Esophagus squamous epithelium (tissue), 5 donors: ENCODE measurements around the gene THBS1. TPM values are rescaled to one million over a fixed set of nuclear protein-coding genes. Genes with fewer than 3 reads are reported as not detected.

Experiments used
- DNase-seq: peaks from one replicate; lab custom pipeline; 2025; lab: John Stamatoyannopoulos, UW
- H3K27ac ChIP-seq, 4 donors: fragments of 200-600 bp; sonication (generic); one replicate each; pipeline ENCODE4 v1.5.1; 2016 to 2019; ENCODE audit warnings: mild to moderate bottlenecking in 1 of 4
- H3K27me3 ChIP-seq, 4 donors: fragments of 200-600 bp; sonication (generic); 1 replicate in 3 of 4; 2 replicates in 1 of 4; pipeline versions ENCODE4 v1.5.1 to v1.6.0; 2017 to 2021; ENCODE audit warnings: antibody characterized with exemption in 1 of 4
- H3K36me3 ChIP-seq, 3 donors: fragments of 200-600 bp; sonication (generic); one replicate each; pipeline ENCODE4 v1.5.1; 2016 to 2019
- H3K4me1 ChIP-seq, 3 donors: fragments of 200-600 bp; sonication (generic); one replicate each; pipeline ENCODE4 v1.5.1; 2017 to 2019
- H3K4me3 ChIP-seq, 4 donors: fragments of 200-600 bp; sonication (generic); 1 replicate in 3 of 4; 2 replicates in 1 of 4; pipeline ENCODE4 v1.5.1; 2016 to 2019; ENCODE audit warnings: mild to moderate bottlenecking in 2 of 4, moderate library complexity in 1 of 4
- H3K9me3 ChIP-seq, 3 donors: fragments of 200-600 bp; sonication (generic); one replicate each; pipeline ENCODE4 v1.5.1; 2016 to 2019
- POLR2A ChIP-seq, 4 donors: fragments of 450-650 bp; IDR thresholded peaks; one replicate each; pipeline ENCODE4 v1.6.1; 2017; ENCODE audit warnings: antibody characterized with exemption in 4 of 4, mild to moderate bottlenecking in 4 of 4, moderate library complexity in 3 of 4
- WGBS, 2 donors: methylation state at CpG; one replicate each; pipeline ENCODE4 v1.1.5; 2018; 5-methylcytosine and 5-hydroxymethylcytosine counted together
- intact Hi-C: fragments of 100-400 bp; cut with DNase I; formaldehyde crosslinking; loops from one replicate; pipeline ENCODE4 v1.15.0; 2022
- total RNA-seq, 4 donors: library from RNA; depleted of rRNA; stranded (reverse); fragments of >200 nt; gene quantifications; one replicate each; pipeline ENCODE4 v1.1.0, GENCODE V29; 2016
- TF ChIP-seq, protein P1 (sequence below), 6 experiments: fragments of 450-650 bp in 4 of 6; fragments of 200-600 bp in 2 of 6; sonication (generic) in 2 of 6; IDR thresholded peaks; one replicate each; pipeline ENCODE4 v1.5.1; 2016 to 2019; ENCODE audit warnings: antibody characterized with exemption in 6 of 6, mild to moderate bottlenecking in 4 of 6, moderate library complexity in 4 of 6
- donor health status: DM: yes; HTN: yes; CAD: no.

Gene THBS1
- total RNA-seq, 4 donors from 2014 or later = 6.3 to 110 (median 63.8) TPM

DNA sequence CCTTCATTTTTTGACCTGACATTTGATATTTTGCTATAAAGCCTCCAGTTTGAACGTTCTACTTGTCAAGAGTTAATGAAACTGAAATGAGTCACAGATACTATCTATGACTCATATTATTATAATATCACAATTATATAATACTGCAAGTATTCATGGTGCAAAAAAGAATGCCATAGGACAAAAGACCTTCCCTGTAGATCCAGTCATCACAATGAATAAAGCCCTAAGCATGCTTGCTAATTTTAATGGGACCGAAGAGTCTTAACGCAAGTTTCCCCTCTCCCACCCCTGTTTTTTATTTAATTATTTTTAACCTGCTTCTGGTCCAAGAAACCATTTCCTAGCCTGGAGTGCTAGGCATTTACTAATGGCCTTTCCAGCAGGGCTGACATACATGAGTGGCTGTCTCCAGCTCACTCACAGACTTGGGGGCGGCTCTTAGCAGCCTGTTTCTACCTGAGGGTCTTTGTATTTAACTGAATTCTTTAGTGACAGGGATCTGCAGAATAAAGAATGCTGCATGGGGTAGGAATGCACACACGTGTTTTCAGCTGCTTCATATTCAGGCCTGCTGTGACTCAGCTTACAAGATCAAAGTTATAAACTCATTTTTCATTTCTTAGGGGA is 61.2 kb downstream of the THBS1 start:
- TF ChIP-seq, protein P1, sequence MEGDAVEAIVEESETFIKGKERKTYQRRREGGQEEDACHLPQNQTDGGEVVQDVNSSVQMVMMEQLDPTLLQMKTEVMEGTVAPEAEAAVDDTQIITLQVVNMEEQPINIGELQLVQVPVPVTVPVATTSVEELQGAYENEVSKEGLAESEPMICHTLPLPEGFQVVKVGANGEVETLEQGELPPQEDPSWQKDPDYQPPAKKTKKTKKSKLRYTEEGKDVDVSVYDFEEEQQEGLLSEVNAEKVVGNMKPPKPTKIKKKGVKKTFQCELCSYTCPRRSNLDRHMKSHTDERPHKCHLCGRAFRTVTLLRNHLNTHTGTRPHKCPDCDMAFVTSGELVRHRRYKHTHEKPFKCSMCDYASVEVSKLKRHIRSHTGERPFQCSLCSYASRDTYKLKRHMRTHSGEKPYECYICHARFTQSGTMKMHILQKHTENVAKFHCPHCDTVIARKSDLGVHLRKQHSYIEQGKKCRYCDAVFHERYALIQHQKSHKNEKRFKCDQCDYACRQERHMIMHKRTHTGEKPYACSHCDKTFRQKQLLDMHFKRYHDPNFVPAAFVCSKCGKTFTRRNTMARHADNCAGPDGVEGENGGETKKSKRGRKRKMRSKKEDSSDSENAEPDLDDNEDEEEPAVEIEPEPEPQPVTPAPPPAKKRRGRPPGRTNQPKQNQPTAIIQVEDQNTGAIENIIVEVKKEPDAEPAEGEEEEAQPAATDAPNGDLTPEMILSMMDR (IDR thresholded peaks at IDR 0.05) = no peak
- no peak for TF ChIP-seq POLR2A (IDR thresholded peaks at IDR 0.05)
- Histone ChIP-seq H3K36me3 (no peaks in the 10 kb centered on the region), H3K4me3 (no peak overlapping the region), H3K27me3 (no peaks in the 10 kb centered on the region), H3K27ac (peak overlapping the region in 2 of 4 donors; percentile 46 to 47), H3K9me3 (no peaks in the 10 kb centered on the region), H3K4me1 (peaks cover 0 to 26% (median 6%) of the 10 kb centered on the region in 3 donors)
- WGBS, 2 donors = 21 to 27% methylated on average over 5 of the region's 5 CpGs
- intact Hi-C loops = no loop called here
- no peak for DNase-seq

DNA sequence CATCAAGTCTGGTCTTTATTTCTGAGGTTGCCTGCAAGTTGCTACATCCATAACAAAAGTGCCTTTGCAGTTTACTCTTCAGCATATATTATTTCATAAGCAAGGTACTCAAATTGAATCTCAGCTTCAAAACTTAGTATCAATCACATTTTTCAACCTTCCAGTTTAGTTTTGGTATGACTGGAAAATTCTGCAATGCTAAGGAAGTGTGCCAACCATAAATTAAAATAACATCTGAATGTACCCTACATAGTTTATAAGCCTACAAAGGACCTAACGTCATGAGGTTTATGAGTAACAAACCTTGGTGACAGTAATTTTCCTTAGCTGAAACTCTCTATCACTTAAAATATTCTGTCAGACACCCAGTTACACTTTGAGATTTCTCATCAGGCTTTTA is 62.8 kb downstream of the THBS1 start:
- Histone ChIP-seq H3K27me3 (no peaks in the 10 kb centered on the region), H3K27ac (no peak overlapping the region), H3K4me3 (no peak overlapping the region), H3K36me3 (no peaks in the 10 kb centered on the region), H3K9me3 (no peaks in the 10 kb centered on the region), H3K4me1 (peaks cover 0 to 26% (median 6%) of the 10 kb centered on the region in 3 donors)
- TF ChIP-seq, protein P1 (IDR thresholded peaks at IDR 0.05) = no peak
- TF ChIP-seq POLR2A (IDR thresholded peaks at IDR 0.05) = no peak
- DNase-seq = no peak
- intact Hi-C loops = no loop called here
- 60 to 77% methylated on average over 1 of the region's 1 CpG for WGBS, 2 donors

DNA sequence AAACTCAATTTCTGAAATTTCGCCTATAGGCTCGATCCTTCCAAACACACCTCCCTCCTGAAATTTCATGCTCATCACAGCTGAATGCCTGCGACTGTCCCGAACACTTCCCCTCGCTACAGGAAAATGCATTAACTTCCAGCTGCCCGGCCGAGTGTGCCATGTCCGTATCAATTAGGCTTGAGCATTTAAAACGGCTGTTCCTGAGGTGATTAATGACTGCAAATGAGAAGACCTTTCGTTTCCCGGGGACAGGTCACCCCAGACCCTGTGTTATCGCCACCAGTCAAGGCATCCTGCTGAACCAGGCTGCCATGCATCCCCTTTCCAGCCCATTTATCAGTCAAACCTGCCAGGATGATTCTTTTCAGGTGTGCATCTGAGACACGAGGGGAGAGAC is 63.3 kb downstream of the THBS1 start:
- Histone ChIP-seq H3K9me3 (no peaks in the 10 kb centered on the region), H3K27ac (no peak overlapping the region), H3K4me3 (no peak overlapping the region), H3K36me3 (no peaks in the 10 kb centered on the region), H3K4me1 (peaks cover 0 to 26% (median 6%) of the 10 kb centered on the region in 3 donors), H3K27me3 (no peaks in the 10 kb centered on the region)
- intact Hi-C loops = no loop called here
- 94% methylated on average over 10 to 13 of the region's 13 CpGs for WGBS, 2 donors
- no peak for DNase-seq
- no peak for TF ChIP-seq POLR2A (IDR thresholded peaks at IDR 0.05)
- TF ChIP-seq, protein P1 (IDR thresholded peaks at IDR 0.05) = no peak

DNA sequence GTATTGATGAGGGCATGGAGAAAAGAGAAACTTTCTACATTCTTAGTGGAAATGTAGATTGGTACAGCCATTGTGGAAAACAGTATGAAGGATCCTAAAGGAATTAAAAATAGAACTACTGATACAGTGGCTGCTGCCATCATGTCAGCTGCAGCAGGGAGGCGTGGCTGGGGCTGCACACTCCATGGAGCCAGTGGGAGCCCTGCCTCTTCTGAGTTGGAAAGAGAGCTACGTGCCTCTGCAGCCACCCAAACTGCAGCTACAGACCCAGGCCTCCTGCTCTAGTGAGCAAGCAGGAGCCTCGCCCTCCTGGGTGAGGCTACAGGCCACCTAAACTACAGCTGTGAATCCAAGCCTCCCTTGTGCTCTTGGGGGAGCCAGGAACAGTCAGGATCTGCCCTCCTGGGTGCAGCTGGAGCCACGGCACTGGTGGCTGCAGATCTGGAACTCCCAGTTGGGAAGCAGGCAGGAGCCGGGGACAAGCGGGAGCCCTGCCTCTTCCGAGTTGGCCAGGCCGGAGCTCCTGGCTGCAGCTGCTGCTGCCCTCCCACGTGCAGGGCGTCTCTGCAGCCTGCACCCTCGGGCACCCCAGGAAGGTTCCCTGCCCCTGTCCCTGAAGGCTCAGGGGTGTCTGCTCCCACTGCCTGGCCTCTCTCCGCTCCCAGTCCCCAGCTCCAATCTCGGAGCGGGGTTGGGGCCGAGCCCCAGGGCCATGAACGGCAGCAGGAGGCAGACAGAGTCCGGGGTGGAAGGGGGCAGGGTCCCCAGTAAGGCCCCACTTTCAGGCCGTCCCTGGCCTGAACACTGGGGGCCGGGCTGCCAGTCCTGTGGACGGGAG is 64.5 kb downstream of the THBS1 start:
- TF ChIP-seq, protein P1 (IDR thresholded peaks at IDR 0.05) = no peak
- no peak for TF ChIP-seq POLR2A (IDR thresholded peaks at IDR 0.05)
- Histone ChIP-seq H3K36me3 (no peaks in the 10 kb centered on the region), H3K27me3 (no peaks in the 10 kb centered on the region), H3K27ac (no peak overlapping the region), H3K4me1 (peaks cover 0 to 26% (median 6%) of the 10 kb centered on the region in 3 donors), H3K9me3 (no peaks in the 10 kb centered on the region), H3K4me3 (no peak overlapping the region)
- DNase-seq = no peak
- intact Hi-C loops = no loop called here
- 54 to 67% methylated on average over 1 to 2 of the region's 20 CpGs for WGBS, 2 donors

DNA sequence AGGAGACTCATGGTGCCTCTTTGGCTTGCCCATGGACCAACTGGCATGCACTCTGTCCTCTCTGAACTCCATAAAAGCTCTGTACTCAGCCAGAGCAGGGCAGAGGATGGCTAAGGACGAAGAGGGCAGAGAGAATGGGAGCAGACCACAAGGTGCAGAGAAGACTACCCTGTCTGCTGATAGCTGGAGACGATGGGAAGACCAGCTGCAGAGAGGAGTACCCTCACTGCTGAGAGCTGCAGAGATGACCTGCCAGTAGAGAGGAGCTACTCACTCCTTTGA is 65.0 kb downstream of the THBS1 start:
- DNase-seq = no peak
- Histone ChIP-seq H3K4me3 (no peak overlapping the region), H3K36me3 (no peaks in the 10 kb centered on the region), H3K27me3 (no peaks in the 10 kb centered on the region), H3K27ac (no peak overlapping the region), H3K9me3 (no peaks in the 10 kb centered on the region), H3K4me1 (peaks cover 0 to 24% (median 6%) of the 10 kb centered on the region in 3 donors)
- intact Hi-C loops = no loop called here
- 100% methylated on average over 1 to 2 of the region's 2 CpGs for WGBS, 2 donors
- TF ChIP-seq, protein P1 (IDR thresholded peaks at IDR 0.05) = no peak
- no peak for TF ChIP-seq POLR2A (IDR thresholded peaks at IDR 0.05)
